Lower leg skin (tissue), 3 donors: ENCODE results near the gene DPEP1.

Source experiments
- CTCF ChIP-seq, 3 donors: fragments of 450-650 bp; IDR thresholded peaks; one replicate each; pipeline ENCODE4 v1.5.1; 2016; ENCODE audit warnings: antibody characterized with exemption in 3 of 3, mild to moderate bottlenecking in 3 of 3, moderate library complexity in 2 of 3
- POLR2A ChIP-seq, 2 donors: fragments of 450-650 bp; IDR thresholded peaks; one replicate each; pipeline ENCODE4 v1.6.1; 2016 to 2017; ENCODE audit warnings: antibody characterized with exemption in 2 of 2, mild to moderate bottlenecking in 1 of 2, moderate library complexity in 1 of 2

GRCh38 chr16:89565256-89565505 is 48.3 kb upstream of the DPEP1 start:
- TF ChIP-seq CTCF (IDR thresholded peaks at IDR 0.05) = no peak
- no peak for TF ChIP-seq POLR2A (IDR thresholded peaks at IDR 0.05)
